ENCODE results near the gene NPFFR1. TPM values are rescaled to one million over a fixed set of nuclear protein-coding genes. Genes with fewer than 3 reads are reported as not detected.
"Not testable (repeated sequence)": the region's sequence is repeated elsewhere in the genome, so short reads cannot be mapped to it uniquely, and the experiment has no call there.

Gene NPFFR1
- total RNA-seq, 1 donor from 2014 or later, result not detected

- no peak for DNase-seq (ENCODE audit: low read depth, low spot score)
These were observed 1.6 kb upstream of the NPFFR1 start for GRCh38 chr10:70285476-70285831.

GRCh38 chr10:70284542-70285475 is 1.0 kb upstream of the NPFFR1 start:
- DNase-seq (ENCODE audit: low read depth, low spot score), result no peak

GRCh38 chr10:70283071-70283444 is 746 bp downstream of the NPFFR1 start:
- DNase-seq (ENCODE audit: low read depth, low spot score), result no peak

GRCh38 chr10:70281609-70282008 is 2.2 kb downstream of the NPFFR1 start:
- no peak for DNase-seq (ENCODE audit: low read depth, low spot score)

- no peak for DNase-seq (ENCODE audit: low read depth, low spot score)
These were observed 3.7 kb downstream of the NPFFR1 start for GRCh38 chr10:70280099-70280498.

GRCh38 chr10:70277396-70278030 is 6.3 kb downstream of the NPFFR1 start:
- no peak for DNase-seq (ENCODE audit: low read depth, low spot score)

- DNase-seq (ENCODE audit: low read depth, low spot score), result no peak
These were observed 9.2 kb downstream of the NPFFR1 start for GRCh38 chr10:70274643-70275042.

- DNase-seq (ENCODE audit: low read depth, low spot score), result no peak
These were observed 10.9 kb downstream of the NPFFR1 start for GRCh38 chr10:70272925-70273316.

- no peak for DNase-seq (ENCODE audit: low read depth, low spot score)
These were observed 11.5 kb downstream of the NPFFR1 start for GRCh38 chr10:70271996-70272924.

- no peak for DNase-seq (ENCODE audit: low read depth, low spot score)
These were observed 12.9 kb downstream of the NPFFR1 start for GRCh38 chr10:70270952-70271351.

GRCh38 chr10:70269741-70270140 is 14.1 kb downstream of the NPFFR1 start:
- DNase-seq (ENCODE audit: low read depth, low spot score), result no peak

GRCh38 chr10:70268376-70268775 is 15.4 kb downstream of the NPFFR1 start:
- no peak for DNase-seq (ENCODE audit: low read depth, low spot score)

- DNase-seq (ENCODE audit: low read depth, low spot score), result no peak
These were observed 16.5 kb downstream of the NPFFR1 start for GRCh38 chr10:70267161-70267933.

- no peak for DNase-seq (ENCODE audit: low read depth, low spot score)
These were observed 17.1 kb downstream of the NPFFR1 start for GRCh38 chr10:70266701-70267100.

GRCh38 chr10:70266056-70266455 is 17.7 kb downstream of the NPFFR1 start:
- DNase-seq (ENCODE audit: low read depth, low spot score), result no peak

- DNase-seq (ENCODE audit: low read depth, low spot score), result no peak
These were observed 18.6 kb downstream of the NPFFR1 start for GRCh38 chr10:70265032-70265689.

GRCh38 chr10:70260734-70261133 is 23.1 kb downstream of the NPFFR1 start:
- no peak for DNase-seq (ENCODE audit: low read depth, low spot score)

- no peak for DNase-seq (ENCODE audit: low read depth, low spot score)
These were observed 23.5 kb downstream of the NPFFR1 start for GRCh38 chr10:70260259-70260658.

- DNase-seq (ENCODE audit: low read depth, low spot score), result no peak
These were observed 25.6 kb downstream of the NPFFR1 start for GRCh38 chr10:70258216-70258615.

GRCh38 chr10:70257816-70258215 is 26.0 kb downstream of the NPFFR1 start:
- DNase-seq (ENCODE audit: low read depth, low spot score), result not testable (repeated sequence)

All from pulmonary artery endothelial cell (primary cell).